SU-DHL-6 (cell line): ENCODE results near the gene ARMC7.

ENCODE experiments used
- H2AFZ ChIP-seq: fragments of 200-600 bp; sonication (generic); 2 replicates; pipeline ENCODE4 v1.6.1; 2014; ENCODE audit warnings: low read depth, mild to moderate bottlenecking, moderate library complexity, mixed read lengths, antibody characterized with exemption, low read length; ENCODE audit not compliant: severe bottlenecking
- H3F3A ChIP-seq: fragments of 200-600 bp; shearing (Covaris generic); 2 replicates; pipeline ENCODE4 v1.6.0; 2016; ENCODE audit warnings: antibody characterized with exemption, mild to moderate bottlenecking; ENCODE audit not compliant: insufficient read depth
- H3K27ac ChIP-seq: fragments of 200-600 bp; sonication (generic); 2 replicates; pipeline ENCODE4 v1.5.1; 2016; ENCODE audit warnings: low read depth, mild to moderate bottlenecking, low read length, moderate library complexity, mixed read lengths
- H3K27me3 ChIP-seq: fragments of 200-600 bp; sonication (generic), shearing (Covaris generic); 2 replicates; pipeline ENCODE4 v1.6.0; 2014; ENCODE audit warnings: mild to moderate bottlenecking, low read length
- H3K36me3 ChIP-seq: fragments of 200-600 bp; sonication (generic); 2 replicates; pipeline ENCODE4 v1.6.1; 2014; ENCODE audit warnings: mild to moderate bottlenecking, low read length, mixed read lengths
- H3K4me2 ChIP-seq: fragments of 300-600, 200-600 bp; shearing (Covaris generic), sonication (generic); 2 replicates; pipeline ENCODE4 v1.6.0; 2014; ENCODE audit warnings: low read length, low read depth, mild to moderate bottlenecking; ENCODE audit not compliant: poor library complexity, severe bottlenecking
- H3K4me3 ChIP-seq: fragments of 200-600 bp; sonication (generic); 2 replicates; pipeline ENCODE4 v1.5.1; 2014; ENCODE audit warnings: antibody characterized with exemption, low read length, mild to moderate bottlenecking, mixed read lengths; ENCODE audit not compliant: insufficient read depth, poor library complexity, severe bottlenecking
- H3K79me2 ChIP-seq: fragments of 200-600 bp; sonication (generic); 2 replicates; pipeline ENCODE4 v1.6.1; 2014; ENCODE audit warnings: mild to moderate bottlenecking, low read length, moderate library complexity; ENCODE audit not compliant: insufficient read depth
- H3K9ac ChIP-seq: fragments of 200-600 bp; sonication (generic); 2 replicates; pipeline ENCODE4 v1.7.0; 2014; ENCODE audit warnings: mild to moderate bottlenecking, low read length
- H3K9me2 ChIP-seq: fragments of 200-600 bp; sonication (generic); replicated peaks from 2 replicates; pipeline ENCODE4 v1.6.1; 2014; ENCODE audit warnings: low read length; ENCODE audit not compliant: insufficient read depth
- H3K9me3 ChIP-seq: fragments of 200-600 bp; sonication (generic); 2 replicates; pipeline ENCODE4 v1.6.1; 2014; ENCODE audit warnings: low read length, mixed read lengths; ENCODE audit not compliant: insufficient read depth
- H4K20me1 ChIP-seq: fragments of 200-600 bp; sonication (generic); 2 replicates; pipeline ENCODE4 v1.6.1; 2014; ENCODE audit warnings: low read depth, mild to moderate bottlenecking, antibody characterized with exemption, low read length, moderate library complexity, mixed read lengths
- EZH2phosphoT487 ChIP-seq: fragments of 200-600 bp; sonication (generic), shearing (Covaris generic); conservative IDR thresholded peaks from 2 replicates; pipeline ENCODE4 v1.6.1; 2018; ENCODE audit warnings: mild to moderate bottlenecking, antibody characterized with exemption, low read length, moderate library complexity, mixed read lengths
- TF ChIP-seq, protein P1 (sequence below): fragments of 200-600 bp; sonication (generic); IDR thresholded peaks from one replicate; pipeline ENCODE4 v1.5.1; 2017; ENCODE audit warnings: antibody characterized with exemption, mild to moderate bottlenecking, low read length, moderate library complexity; ENCODE audit not compliant: insufficient read depth, poor library complexity, severe bottlenecking

Gene ARMC7

GRCh38 chr17:75152922-75153779, 43.4 kb downstream of the ARMC7 start:
- Histone ChIP-seq H3K27ac (peak overlapping the region; percentile 63), H3K9ac (peak overlapping the region; percentile 94), H4K20me1 (0 out of 2 replicates have a peak, but pooled peaks cover 9% of the 10 kb centered on the region), H3K27me3 (no peaks in the 10 kb centered on the region), H3K79me2 (peaks cover 61% of the 10 kb centered on the region), H3K9me3 (no peaks in the 10 kb centered on the region), H3F3A (peaks cover 10% of the 10 kb centered on the region; the same call in 1 of the 2 replicates), H3K4me2 (peak overlapping the region; percentile 95), H3K4me3 (peak overlapping the region; percentile 81), H2AFZ (no peak overlapping the region), H3K36me3 (no peaks in the 10 kb centered on the region), H3K9me2 (no peaks in the 10 kb centered on the region)
- TF ChIP-seq EZH2phosphoT487: no peak

DNA sequence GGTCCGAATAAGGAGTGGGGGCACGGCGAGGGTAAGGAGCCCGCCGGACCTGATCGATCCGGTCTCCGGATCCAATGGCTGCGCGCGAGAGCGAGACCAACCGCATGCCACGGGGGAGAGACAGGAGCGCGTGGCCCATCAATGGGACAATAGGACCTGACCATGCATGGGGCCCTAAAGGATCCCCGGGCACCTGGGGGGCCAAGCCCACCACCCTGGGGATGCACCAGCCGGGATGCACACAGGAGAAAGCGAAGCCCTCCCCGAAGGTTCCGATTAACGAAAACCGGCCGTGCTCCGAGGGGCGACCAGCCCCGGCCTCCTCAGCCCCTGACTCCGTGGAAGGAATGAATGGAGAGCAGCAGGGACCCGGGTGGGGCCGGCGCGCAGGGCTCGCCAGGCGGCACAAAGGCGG, 44.0 kb downstream of the ARMC7 start:
- peaks cover 10% of the 10 kb centered on the region; the same call in 1 of the 2 replicates for H3F3A ChIP-seq
- no peaks in the 10 kb centered on the region for H3K27me3 ChIP-seq
- H3K79me2 ChIP-seq: peaks cover 55% of the 10 kb centered on the region
- no peaks in the 10 kb centered on the region for H3K9me3 ChIP-seq
- peak overlapping the region; percentile 81 for H3K4me3 ChIP-seq
- H3K9ac ChIP-seq: peak overlapping the region; percentile 94
- 0 out of 2 replicates have a peak, but pooled peaks cover 7% of the 10 kb centered on the region for H4K20me1 ChIP-seq
- no peaks in the 10 kb centered on the region for H3K36me3 ChIP-seq
- H3K27ac ChIP-seq: peak overlapping the region; percentile 63
- peak overlapping the region; percentile 95 for H3K4me2 ChIP-seq
- H3K9me2 ChIP-seq: no peaks in the 10 kb centered on the region
- no peak for TF ChIP-seq EZH2phosphoT487
- TF ChIP-seq, protein P1, sequence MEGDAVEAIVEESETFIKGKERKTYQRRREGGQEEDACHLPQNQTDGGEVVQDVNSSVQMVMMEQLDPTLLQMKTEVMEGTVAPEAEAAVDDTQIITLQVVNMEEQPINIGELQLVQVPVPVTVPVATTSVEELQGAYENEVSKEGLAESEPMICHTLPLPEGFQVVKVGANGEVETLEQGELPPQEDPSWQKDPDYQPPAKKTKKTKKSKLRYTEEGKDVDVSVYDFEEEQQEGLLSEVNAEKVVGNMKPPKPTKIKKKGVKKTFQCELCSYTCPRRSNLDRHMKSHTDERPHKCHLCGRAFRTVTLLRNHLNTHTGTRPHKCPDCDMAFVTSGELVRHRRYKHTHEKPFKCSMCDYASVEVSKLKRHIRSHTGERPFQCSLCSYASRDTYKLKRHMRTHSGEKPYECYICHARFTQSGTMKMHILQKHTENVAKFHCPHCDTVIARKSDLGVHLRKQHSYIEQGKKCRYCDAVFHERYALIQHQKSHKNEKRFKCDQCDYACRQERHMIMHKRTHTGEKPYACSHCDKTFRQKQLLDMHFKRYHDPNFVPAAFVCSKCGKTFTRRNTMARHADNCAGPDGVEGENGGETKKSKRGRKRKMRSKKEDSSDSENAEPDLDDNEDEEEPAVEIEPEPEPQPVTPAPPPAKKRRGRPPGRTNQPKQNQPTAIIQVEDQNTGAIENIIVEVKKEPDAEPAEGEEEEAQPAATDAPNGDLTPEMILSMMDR: no peak
- no peak overlapping the region for H2AFZ ChIP-seq

DNA sequence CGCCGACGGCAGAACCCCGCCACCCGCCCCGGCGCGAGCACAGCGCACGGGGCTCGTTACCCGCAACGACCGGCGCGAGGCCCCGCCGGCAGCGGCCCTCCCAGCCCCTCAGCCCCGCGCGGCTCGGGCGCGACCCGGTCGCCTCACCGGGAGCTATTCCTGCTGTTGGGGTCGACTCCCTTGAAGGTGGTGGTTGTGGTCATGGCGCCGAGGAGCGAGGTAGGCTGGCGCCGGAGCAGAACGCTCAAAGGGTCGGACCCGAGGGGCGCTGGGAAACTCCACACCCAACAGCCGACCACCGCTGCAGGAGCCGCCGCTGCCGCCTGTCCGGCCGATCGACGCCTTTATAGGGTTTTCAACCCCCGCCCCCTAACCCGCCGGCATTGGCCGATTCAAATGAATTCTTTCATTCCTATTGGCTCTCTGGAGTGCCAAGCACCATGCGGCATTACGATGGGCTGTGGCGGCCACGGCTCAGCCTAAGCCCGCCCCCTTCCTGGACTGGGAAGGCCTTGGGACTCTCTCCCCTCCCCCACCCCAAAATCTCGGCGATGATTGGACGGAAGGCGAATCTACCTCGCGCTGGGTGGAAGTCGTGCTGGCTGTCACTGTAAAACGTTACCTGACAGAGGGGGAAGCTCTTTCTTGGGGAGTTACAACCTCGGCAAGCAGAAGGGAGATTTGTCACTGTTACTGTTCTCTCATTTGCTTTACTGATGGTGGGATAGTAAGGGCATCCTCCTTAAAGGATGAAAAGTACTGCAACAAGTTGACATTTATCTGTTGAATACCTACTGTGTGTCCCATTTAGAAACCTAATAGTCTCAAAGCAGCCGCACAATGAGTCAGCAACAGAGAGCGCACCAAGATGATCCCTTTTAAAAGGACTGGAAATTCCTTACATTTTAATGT, 44.7 kb downstream of the ARMC7 start, which contains the start of gene JPT1:
Gene JPT1, minus strand, starts transcription at position 318 of the 912 bp plus-strand sequence. Its CDS starts 115 bp downstream, at position 203.
- peaks cover 48% of the 10 kb centered on the region for H3K79me2 ChIP-seq
- H3K36me3 ChIP-seq: no peaks in the 10 kb centered on the region
- H4K20me1 ChIP-seq: 0 out of 2 replicates have a peak, but pooled peaks cover 4% of the 10 kb centered on the region
- H3F3A ChIP-seq: peaks cover 10% of the 10 kb centered on the region; the same call in 1 of the 2 replicates
- H3K9me3 ChIP-seq: no peaks in the 10 kb centered on the region
- no peaks in the 10 kb centered on the region for H3K27me3 ChIP-seq
- peak within 1 kb of the TSS; percentile 2 for H2AFZ ChIP-seq
- no peak for TF ChIP-seq EZH2phosphoT487
- TF ChIP-seq, protein P1: no peak
- H3K9me2 ChIP-seq: no peaks in the 10 kb centered on the region
- H3K4me3 ChIP-seq: peak within 1 kb of the TSS; percentile 81
- peak within 1 kb of the TSS; percentile 95 for H3K4me2 ChIP-seq
- H3K9ac ChIP-seq: peak within 1 kb of the TSS; percentile 94
- peak within 1 kb of the TSS; percentile 70 for H3K27ac ChIP-seq
